Loucy (cell line): ENCODE measurements around the gene PHACTR1.

Experiments
- H2AFZ ChIP-seq: fragments of 200-600 bp; sonication (generic); 2 replicates; pipeline ENCODE4 v1.6.0; 2016; ENCODE audit warnings: antibody characterized with exemption, mild to moderate bottlenecking, low read length, moderate library complexity
- H3F3A ChIP-seq: fragments of 200-600 bp; 2 replicates; pipeline ENCODE4 v1.6.0; 2016; ENCODE audit warnings: antibody characterized with exemption, low read depth, mild to moderate bottlenecking
- H3K27me3 ChIP-seq: fragments of 200-600 bp; sonication (generic); 2 replicates; pipeline ENCODE4 v1.6.1; 2014; ENCODE audit warnings: low read length, mild to moderate bottlenecking; ENCODE audit not compliant: insufficient read depth, poor library complexity, severe bottlenecking
- H3K36me3 ChIP-seq: fragments of 200-600 bp; sonication (generic); 2 replicates; pipeline ENCODE4 v1.6.1; 2016; ENCODE audit warnings: low read length; ENCODE audit not compliant: insufficient read depth
- H3K4me1 ChIP-seq: fragments of 200-600 bp; sonication (generic); 2 replicates; pipeline ENCODE4 v1.5.1; 2014; ENCODE audit warnings: low read length, mild to moderate bottlenecking; ENCODE audit not compliant: insufficient read depth, poor library complexity, severe bottlenecking
- H3K4me2 ChIP-seq: fragments of 200-600 bp; sonication (generic); 2 replicates; pipeline ENCODE4 v1.6.0; 2014; ENCODE audit warnings: antibody characterized with exemption, low read length, low read depth, mild to moderate bottlenecking; ENCODE audit not compliant: poor library complexity, severe bottlenecking
- H3K4me3 ChIP-seq: fragments of 200-600 bp; sonication (generic); 2 replicates; pipeline ENCODE4 v1.5.1; 2014; ENCODE audit warnings: low read length, mild to moderate bottlenecking, mixed read lengths; ENCODE audit not compliant: poor library complexity, severe bottlenecking
- H3K79me2 ChIP-seq: fragments of 200-600 bp; sonication (generic); 2 replicates; pipeline ENCODE4 v1.6.1; 2014; ENCODE audit warnings: low read length; ENCODE audit not compliant: insufficient read depth
- H3K9ac ChIP-seq: fragments of 200-600 bp; sonication (generic); 2 replicates; pipeline ENCODE4 v1.6.0; 2014; ENCODE audit warnings: mild to moderate bottlenecking, low read depth, low read length, moderate library complexity; ENCODE audit not compliant: poor library complexity, severe bottlenecking
- H3K9me2 ChIP-seq: fragments of 200-600 bp; sonication (generic); replicated peaks from 2 replicates; pipeline ENCODE4 v1.6.1; 2016; ENCODE audit warnings: low read depth, low read length, mixed read lengths
- H3K9me3 ChIP-seq: fragments of 200-600 bp; sonication (generic); 2 replicates; pipeline ENCODE4 v1.6.1; 2014; ENCODE audit warnings: mild to moderate bottlenecking, antibody characterized with exemption, low read length, low read depth; ENCODE audit not compliant: insufficient read depth
- H4K20me1 ChIP-seq: fragments of 200-600 bp; sonication (generic); 2 replicates; pipeline ENCODE4 v1.6.0; 2014; ENCODE audit warnings: antibody characterized with exemption, low read length, mild to moderate bottlenecking; ENCODE audit not compliant: insufficient read depth, poor library complexity, severe bottlenecking
- CTCF ChIP-seq: fragments of 200-600 bp; sonication (generic); conservative IDR thresholded peaks from 2 replicates; pipeline ENCODE4 v1.5.1; 2014; ENCODE audit warnings: mild to moderate bottlenecking, antibody characterized with exemption, low read length
- EZH2phosphoT487 ChIP-seq: fragments of 200-600 bp; IDR thresholded peaks from 2 replicates; pipeline ENCODE4 v1.6.1; 2018; ENCODE audit warnings: antibody characterized with exemption, mild to moderate bottlenecking, moderate library complexity, borderline replicate concordance

The PHACTR1 gene

GRCh38 chr6:13101985-13102384 lies 385.4 kb downstream of the PHACTR1 start:
- Histone ChIP-seq H3K9ac (no peak overlapping the region), H3K27me3 (no peaks in the 10 kb centered on the region), H3K4me2 (no peak overlapping the region), H3F3A (peaks cover 3% of the 10 kb centered on the region; the same call in 1 of the 2 replicates), H3K9me3 (no peaks in the 10 kb centered on the region), H3K9me2 (no peaks in the 10 kb centered on the region), H3K36me3 (no peaks in the 10 kb centered on the region), H3K4me1 (peaks cover 17% of the 10 kb centered on the region), H3K79me2 (no peaks in the 10 kb centered on the region), H4K20me1 (no peaks in the 10 kb centered on the region), H2AFZ (no peak overlapping the region), H3K4me3 (no peak overlapping the region)
- TF ChIP-seq CTCF = no peak
- no peak for TF ChIP-seq EZH2phosphoT487

GRCh38 chr6:13103169-13103568 lies 386.6 kb downstream of the PHACTR1 start:
- Histone ChIP-seq H4K20me1 (no peaks in the 10 kb centered on the region), H3F3A (peaks cover 3% of the 10 kb centered on the region; the same call in 1 of the 2 replicates), H3K79me2 (no peaks in the 10 kb centered on the region), H3K36me3 (no peaks in the 10 kb centered on the region), H3K4me3 (no peak overlapping the region), H3K9ac (no peak overlapping the region), H3K27me3 (no peaks in the 10 kb centered on the region), H3K4me1 (peaks cover 16% of the 10 kb centered on the region), H2AFZ (no peak overlapping the region), H3K9me2 (no peaks in the 10 kb centered on the region), H3K9me3 (no peaks in the 10 kb centered on the region), H3K4me2 (no peak overlapping the region)
- no peak for TF ChIP-seq CTCF
- no peak for TF ChIP-seq EZH2phosphoT487

GRCh38 chr6:13105139-13105538 lies 388.6 kb downstream of the PHACTR1 start:
- Histone ChIP-seq H3K9ac (no peak overlapping the region), H3K36me3 (no peaks in the 10 kb centered on the region), H3F3A (no peaks in the 10 kb centered on the region), H3K9me2 (no peaks in the 10 kb centered on the region), H3K4me1 (no peaks in the 10 kb centered on the region), H2AFZ (no peak overlapping the region), H3K4me3 (no peak overlapping the region), H4K20me1 (no peaks in the 10 kb centered on the region), H3K4me2 (no peak overlapping the region), H3K27me3 (no peaks in the 10 kb centered on the region), H3K9me3 (no peaks in the 10 kb centered on the region), H3K79me2 (no peaks in the 10 kb centered on the region)
- no peak for TF ChIP-seq CTCF
- TF ChIP-seq EZH2phosphoT487 = no peak
